K562 (cell line): ENCODE data around the gene NECTIN3.

Experiments
- CHD2 ChIP-seq: IDR thresholded peaks from 2 replicates; pipeline ENCODE4 v1.6.1; 2011; ENCODE audit warnings: low read depth, low read length
- CTCF ChIP-seq, 3 experiments: IDR thresholded peaks in 2 of 3; conservative IDR thresholded peaks in 1 of 3; 2 replicates each; pipeline ENCODE4 v1.5.1; 2011 to 2012; ENCODE audit warnings: low read length in 3 of 3, mild to moderate bottlenecking in 3 of 3, control low read depth in 2 of 3, improper control_type of control experiment in 1 of 3, inconsistent platforms in 1 of 3, low read depth in 1 of 3, mixed read lengths in 1 of 3, moderate library complexity in 1 of 3; ENCODE audit not compliant: insufficient read depth in 2 of 3
- PPARD ChIP-seq: fragments of 250-450 bp; sonication (Bioruptor Pico); IDR thresholded peaks from 2 replicates; pipeline ENCODE4 v1.8.0; 2022; ENCODE audit warnings: inconsistent platforms, mild to moderate bottlenecking, moderate library complexity
- SMAD1 ChIP-seq: fragments of 150-350 bp; IDR thresholded peaks from 2 replicates; pipeline ENCODE4 v1.6.1; 2014; ENCODE audit warnings: low read length, low read depth; ENCODE audit not compliant: partially characterized antibody

- TF ChIP-seq PPARD (CRISPR knock-in tag) (no peak), CHD2 (no peak), SMAD1 (no peak), CTCF (IDR thresholded peaks at IDR 0.05 in 2 of 3, conservative IDR thresholded peaks at IDR 0.05 in 1 of 3; ENCODE audit: insufficient read depth in 2 of 3, low read depth in 1 of 3, low read length in 3 of 3) (no peak)
Measured at GRCh38 chr3:111152496-111152895, 80.9 kb downstream of the NECTIN3 start.
